ENCODE measurements around the gene PERM1.

GRCh38 chr1:961132-961669 lies 20.7 kb downstream of the PERM1 start:
- TF ChIP-seq ZFX (IDR thresholded peaks at IDR 0.05), result peak; percentile 69; the same call in 1 of the 2 replicates
- TF ChIP-seq, protein P1, sequence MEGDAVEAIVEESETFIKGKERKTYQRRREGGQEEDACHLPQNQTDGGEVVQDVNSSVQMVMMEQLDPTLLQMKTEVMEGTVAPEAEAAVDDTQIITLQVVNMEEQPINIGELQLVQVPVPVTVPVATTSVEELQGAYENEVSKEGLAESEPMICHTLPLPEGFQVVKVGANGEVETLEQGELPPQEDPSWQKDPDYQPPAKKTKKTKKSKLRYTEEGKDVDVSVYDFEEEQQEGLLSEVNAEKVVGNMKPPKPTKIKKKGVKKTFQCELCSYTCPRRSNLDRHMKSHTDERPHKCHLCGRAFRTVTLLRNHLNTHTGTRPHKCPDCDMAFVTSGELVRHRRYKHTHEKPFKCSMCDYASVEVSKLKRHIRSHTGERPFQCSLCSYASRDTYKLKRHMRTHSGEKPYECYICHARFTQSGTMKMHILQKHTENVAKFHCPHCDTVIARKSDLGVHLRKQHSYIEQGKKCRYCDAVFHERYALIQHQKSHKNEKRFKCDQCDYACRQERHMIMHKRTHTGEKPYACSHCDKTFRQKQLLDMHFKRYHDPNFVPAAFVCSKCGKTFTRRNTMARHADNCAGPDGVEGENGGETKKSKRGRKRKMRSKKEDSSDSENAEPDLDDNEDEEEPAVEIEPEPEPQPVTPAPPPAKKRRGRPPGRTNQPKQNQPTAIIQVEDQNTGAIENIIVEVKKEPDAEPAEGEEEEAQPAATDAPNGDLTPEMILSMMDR (conservative IDR thresholded peaks at IDR 0.05), result no peak
